SK-N-MC (cell line): ENCODE results near the gene VAV2.

Experiments
- EZH2 ChIP-seq: fragments of 200-600 bp; sonication (generic); IDR thresholded peaks from one replicate; pipeline ENCODE4 v1.6.1; 2017; ENCODE audit warnings: antibody characterized with exemption
- FOXP2 ChIP-seq: optimal IDR thresholded peaks from 2 replicates; pipeline ENCODE3; 2011; ENCODE audit warnings: mild to moderate bottlenecking, moderate library complexity; ENCODE audit not compliant: insufficient read depth; ENCODE audit errors: extremely low read length, control extremely low read depth
- POLR2AphosphoS5 ChIP-seq: IDR thresholded peaks from 2 replicates; pipeline ENCODE4 v1.6.1; 2012; ENCODE audit warnings: mild to moderate bottlenecking, low read depth, low read length, borderline replicate concordance

DNA sequence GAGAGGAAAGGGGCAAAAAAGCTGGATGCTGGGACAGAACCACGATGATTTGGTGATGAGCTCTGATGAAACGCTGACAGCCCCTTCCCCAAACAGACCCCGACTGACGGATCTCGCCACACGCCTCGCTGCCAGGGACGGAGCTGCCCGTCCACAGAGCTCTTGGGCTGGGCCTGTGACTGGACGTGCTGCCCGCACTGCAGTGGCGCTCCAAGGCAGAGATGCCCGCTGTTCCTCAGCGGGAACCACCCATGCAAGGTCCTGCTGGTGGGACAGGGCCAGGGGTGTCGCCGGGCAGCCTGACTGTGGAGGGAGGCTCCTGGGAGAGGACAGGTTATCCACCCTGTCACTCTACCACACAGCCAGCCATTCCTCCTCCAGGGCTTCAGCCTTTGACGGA lies 187.9 kb downstream of the VAV2 start:
- TF ChIP-seq EZH2 (no peak), POLR2AphosphoS5 (no peak), FOXP2 (no peak)
